Neural progenitor cell (in vitro differentiated cells): ENCODE results near the gene PTPRH.

Experiments used
- CTCF ChIP-seq: fragments of 200-600 bp; sonication (generic); IDR thresholded peaks from 2 replicates; pipeline ENCODE4 v1.5.1; 2017; ENCODE audit warnings: antibody characterized with exemption, mild to moderate bottlenecking
- EZH2phosphoT487 ChIP-seq: fragments of 200-600 bp; sonication (generic); IDR thresholded peaks from 2 replicates; pipeline ENCODE4 v1.6.1; 2017; ENCODE audit warnings: antibody characterized with exemption

GRCh38 chr19:55232986-55233385 is 23.7 kb upstream of the PTPRH start:
- TF ChIP-seq EZH2phosphoT487 (no peak), CTCF (no peak)
